Mesothelial cell of epicardium (in vitro differentiated cells): Measurements from ENCODE around the gene SLC35A1. TPM values are rescaled to one million over a fixed set of nuclear protein-coding genes. Genes with fewer than 3 reads are reported as not detected.

Experiments used
- DNase-seq, 2 experiments: peaks; one replicate each; pipeline ENCODE4 v3.0.0; 2021; ENCODE audit warnings: low spot score in 2 of 2; ENCODE audit not compliant: unreplicated experiment in 2 of 2
- H3K27ac Mint-ChIP-seq: 2 replicates; pipeline ENCODE4 v1.8.0; 2021; ENCODE audit warnings: mixed read lengths
- H3K27me3 Mint-ChIP-seq: 2 replicates; pipeline ENCODE4 v1.8.0; 2021; ENCODE audit warnings: low read depth, mixed read lengths
- H3K36me3 Mint-ChIP-seq: 2 replicates; pipeline ENCODE4 v1.8.0; 2021; ENCODE audit warnings: mixed read lengths
- H3K4me1 Mint-ChIP-seq: 2 replicates; pipeline ENCODE4 v1.8.0; 2021; ENCODE audit warnings: mixed read lengths
- H3K4me3 Mint-ChIP-seq: 2 replicates; pipeline ENCODE4 v1.8.0; 2021; ENCODE audit warnings: mild to moderate bottlenecking, moderate library complexity, mixed read lengths
- H3K9me3 Mint-ChIP-seq: 2 replicates; pipeline ENCODE4 v1.8.0; 2021; ENCODE audit warnings: mixed read lengths
- CTCF ChIP-seq: fragments of 200-600 bp; sonication (generic); IDR thresholded peaks from one replicate; pipeline ENCODE4 v1.5.0; 2021; ENCODE audit warnings: antibody characterized with exemption; ENCODE audit not compliant: unreplicated experiment
- total RNA-seq: library from RNA; stranded (reverse); gene quantifications from 3 replicates; pipeline ENCODE4 v1.2.1, GENCODE V29; 2021

SLC35A1 gene
- total RNA-seq, 1 donor from 2014 or later: 26.4 TPM

- Mint-ChIP-seq H3K27me3 (no peaks in the 10 kb centered on the region), H3K36me3 (peaks cover 29% of the 10 kb centered on the region), H3K4me3 (no peak overlapping the region), H3K9me3 (no peaks in the 10 kb centered on the region), H3K27ac (no peak overlapping the region), H3K4me1 (no peaks in the 10 kb centered on the region)
- DNase-seq: no peak
- TF ChIP-seq CTCF: no peak
Observed at GRCh38 chr6:87529221-87529620, 56.4 kb downstream of the SLC35A1 start.

- no peak for DNase-seq
- TF ChIP-seq CTCF: no peak
- peaks cover 20% of the 10 kb centered on the region for H3K36me3 Mint-ChIP-seq
- H3K9me3 Mint-ChIP-seq: peaks cover 3% of the 10 kb centered on the region
- H3K27me3 Mint-ChIP-seq: no peaks in the 10 kb centered on the region
- H3K27ac Mint-ChIP-seq: no peak overlapping the region
- H3K4me1 Mint-ChIP-seq: no peaks in the 10 kb centered on the region
- no peak overlapping the region for H3K4me3 Mint-ChIP-seq
Observed at GRCh38 chr6:87534377-87535047, 61.7 kb downstream of the SLC35A1 start.

GRCh38 chr6:87538510-87539260 lies 65.9 kb downstream of the SLC35A1 start:
- peaks cover 9% of the 10 kb centered on the region for H3K9me3 Mint-ChIP-seq
- peaks cover 31% of the 10 kb centered on the region for H3K36me3 Mint-ChIP-seq
- DNase-seq: no peak
- no peaks in the 10 kb centered on the region for H3K27me3 Mint-ChIP-seq
- H3K4me3 Mint-ChIP-seq: no peak overlapping the region
- TF ChIP-seq CTCF: no peak
- no peak overlapping the region for H3K27ac Mint-ChIP-seq
- peaks cover 5% of the 10 kb centered on the region for H3K4me1 Mint-ChIP-seq

- H3K4me1 Mint-ChIP-seq: peaks cover 5% of the 10 kb centered on the region
Observed at GRCh38 chr6:87539554-87539953, 66.8 kb downstream of the SLC35A1 start.

GRCh38 chr6:87540539-87540938 lies 67.8 kb downstream of the SLC35A1 start:
- Mint-ChIP-seq H3K36me3 (peaks cover 42% of the 10 kb centered on the region), H3K4me1 (peaks cover 5% of the 10 kb centered on the region), H3K27me3 (no peaks in the 10 kb centered on the region), H3K4me3 (peak overlapping the region; percentile 29), H3K9me3 (peaks cover 9% of the 10 kb centered on the region), H3K27ac (peak overlapping the region; percentile 91)
- TF ChIP-seq CTCF: no peak
- no peak for DNase-seq

More at GRCh38 chr6:87539554-87539953, 66.8 kb downstream of the SLC35A1 start:
- no peak for DNase-seq
- no peak for TF ChIP-seq CTCF
- H3K36me3 Mint-ChIP-seq: peaks cover 32% of the 10 kb centered on the region
- H3K9me3 Mint-ChIP-seq: peaks cover 9% of the 10 kb centered on the region
- H3K4me3 Mint-ChIP-seq: no peak overlapping the region
- H3K27ac Mint-ChIP-seq: no peak overlapping the region
- H3K27me3 Mint-ChIP-seq: no peaks in the 10 kb centered on the region
